HG02798 (cell line): ENCODE measurements around the gene BNIPL.
A peak's percentile ranks its signal among the peaks of the same experiment; 100 is the strongest.

Experiments used
- ATAC-seq: cut with Tn5 transposase; IDR thresholded peaks from one replicate; pipeline ENCODE4 v1.9.1; 2021; ENCODE audit warnings: mild to moderate bottlenecking; ENCODE audit not compliant: unreplicated experiment, poor library complexity

BNIPL gene

GRCh38 chr1:151055581-151055980 lies 19.2 kb downstream of the BNIPL start:
- no peak for ATAC-seq

DNA sequence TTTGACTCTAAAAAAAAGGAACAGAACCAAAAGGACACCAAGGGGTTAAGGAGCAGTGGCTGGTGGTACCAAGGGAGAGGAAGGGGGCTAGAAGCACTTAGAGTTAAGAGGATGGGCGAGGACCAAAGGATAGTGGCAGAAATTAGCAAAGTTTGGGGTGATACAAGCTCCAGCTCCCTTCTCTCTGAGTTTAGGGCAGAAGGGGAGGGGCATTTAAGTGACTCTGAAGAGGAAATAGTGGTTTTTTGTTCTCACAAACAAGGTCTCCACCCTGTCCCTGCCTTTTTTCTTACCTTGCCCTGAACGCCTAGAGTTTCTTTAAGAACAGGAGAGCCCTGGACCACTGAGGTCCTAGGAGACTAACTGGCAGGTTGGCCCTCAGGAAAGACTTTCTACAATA lies 19.8 kb downstream of the BNIPL start:
- ATAC-seq: no peak

DNA sequence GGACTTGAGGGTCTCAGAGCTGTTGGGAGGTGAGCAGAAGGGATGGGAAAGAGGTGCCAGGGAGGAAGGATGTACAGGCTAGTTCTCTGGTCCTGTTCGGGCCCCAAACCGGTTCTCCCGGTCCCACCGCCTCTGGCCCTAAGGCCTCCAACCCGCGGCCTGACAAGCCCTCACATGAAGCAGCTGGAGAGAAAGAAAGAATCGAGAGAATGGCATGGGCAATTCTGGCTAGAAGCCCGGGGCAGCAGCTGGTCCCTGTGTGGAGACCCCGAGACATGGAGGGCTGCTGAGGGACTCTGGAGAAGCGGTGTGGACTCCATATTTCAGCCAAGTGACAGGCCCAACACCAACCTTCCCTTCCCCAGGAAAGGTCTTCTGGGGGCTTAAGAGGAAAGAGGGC lies 22.3 kb downstream of the BNIPL start:
- ATAC-seq: no peak

DNA sequence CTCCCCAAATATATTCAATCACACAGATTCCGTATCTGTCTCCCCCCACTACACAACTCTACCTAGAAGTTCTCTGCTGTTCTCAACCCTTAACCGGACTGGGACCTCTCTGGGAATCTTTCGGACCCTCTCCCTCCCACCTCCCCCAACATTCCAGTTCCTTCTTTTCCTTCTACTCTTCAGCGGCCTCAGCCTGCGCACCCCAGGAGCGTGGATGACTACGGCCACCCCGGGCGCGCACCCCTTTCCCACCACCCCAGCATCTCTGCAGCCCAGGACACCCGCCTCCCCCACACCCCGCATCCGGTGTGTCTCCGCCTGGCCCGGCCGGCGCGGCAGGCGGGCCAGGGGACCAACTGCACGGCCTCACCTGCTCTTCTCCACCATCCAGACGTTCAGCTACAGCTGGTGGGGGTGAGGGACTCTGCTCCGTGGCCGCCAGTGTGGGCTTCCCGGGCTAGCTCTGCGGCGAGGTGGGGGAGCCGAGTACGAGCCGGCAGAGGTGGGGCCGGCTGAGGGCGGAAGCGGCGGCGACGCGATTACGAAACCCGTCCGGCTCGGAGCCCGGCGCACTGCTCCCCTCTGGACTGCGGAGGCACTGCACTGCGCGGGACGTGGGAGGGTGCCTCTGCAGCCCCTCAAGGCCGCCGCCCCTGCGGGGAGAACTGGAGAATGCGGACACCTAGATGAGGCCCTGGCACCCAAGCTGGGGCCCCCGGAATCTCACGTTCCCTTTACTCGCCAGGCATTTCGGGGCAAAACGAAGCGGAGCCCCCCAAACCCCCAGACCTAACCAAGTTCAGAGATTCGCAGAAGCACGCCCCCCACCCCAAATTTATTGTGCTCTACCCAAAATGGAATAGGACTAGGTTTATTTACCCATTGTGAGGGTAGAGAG lies 23.0 kb downstream of the BNIPL start, which contains the start of gene CDC42SE1:
Gene CDC42SE1 (minus strand): TSS at position 514 of the 898 bp plus-strand sequence. CDS start 3,892 bp downstream, outside the sequence.
- peak; percentile 82 for ATAC-seq

DNA sequence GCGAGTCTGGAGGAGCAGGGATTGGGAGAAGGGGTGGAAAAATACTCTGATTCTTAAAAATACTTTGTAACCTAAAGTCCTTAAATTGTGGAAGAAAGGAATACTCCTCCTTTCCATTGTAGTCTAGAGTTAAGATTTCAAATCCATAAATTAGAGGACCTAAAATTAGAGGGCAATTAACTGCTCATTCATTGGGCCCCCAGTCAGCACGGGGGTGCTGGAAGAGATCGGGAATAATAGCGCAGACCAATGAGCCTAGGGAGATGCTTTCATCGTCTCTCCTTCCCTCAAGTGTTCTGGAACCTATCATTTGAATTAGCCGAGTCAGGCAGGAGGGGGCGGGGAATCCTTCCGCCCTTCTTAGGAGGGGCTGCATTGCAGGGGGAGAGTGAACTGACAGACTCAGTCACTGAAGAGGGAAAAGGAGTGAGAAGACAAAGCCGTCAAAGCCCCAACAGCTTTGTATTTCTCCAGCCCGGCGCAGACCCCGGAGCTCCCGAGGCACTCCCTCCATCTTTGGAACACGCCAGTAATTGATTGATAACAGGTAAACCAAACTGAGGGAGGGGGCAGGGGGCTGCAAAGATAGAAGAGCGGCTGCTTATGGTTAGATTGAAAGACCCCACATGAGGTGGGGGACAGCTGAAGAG lies 23.7 kb downstream of the BNIPL start, which contains the start of gene MLLT11:
Gene MLLT11 (plus strand): TSS at position 391 of the 650 bp plus-strand sequence. CDS start 6,828 bp downstream, outside the sequence.
- no peak for ATAC-seq

GRCh38 chr1:151060657-151061421 lies 24.5 kb downstream of the BNIPL start:
- ATAC-seq: no peak

DNA sequence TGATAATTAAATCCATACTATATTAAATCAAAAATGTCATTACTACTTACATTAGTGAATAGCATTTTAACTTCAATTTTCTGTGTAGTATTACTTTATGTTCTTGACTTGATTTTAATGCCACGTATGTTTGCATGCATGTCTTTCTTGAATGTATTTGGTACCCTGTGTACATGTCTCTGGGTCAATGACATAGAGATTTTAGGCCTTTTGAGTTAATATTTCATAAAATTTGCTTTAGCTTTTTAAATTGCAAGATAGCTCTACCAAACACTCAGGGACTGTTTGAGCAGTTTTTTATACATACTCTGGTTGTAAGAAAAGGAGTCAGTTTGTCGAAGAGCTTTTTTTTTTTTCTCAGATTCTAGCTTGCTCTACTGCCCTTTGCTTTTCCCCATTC lies 25.3 kb downstream of the BNIPL start:
- ATAC-seq: no peak

DNA sequence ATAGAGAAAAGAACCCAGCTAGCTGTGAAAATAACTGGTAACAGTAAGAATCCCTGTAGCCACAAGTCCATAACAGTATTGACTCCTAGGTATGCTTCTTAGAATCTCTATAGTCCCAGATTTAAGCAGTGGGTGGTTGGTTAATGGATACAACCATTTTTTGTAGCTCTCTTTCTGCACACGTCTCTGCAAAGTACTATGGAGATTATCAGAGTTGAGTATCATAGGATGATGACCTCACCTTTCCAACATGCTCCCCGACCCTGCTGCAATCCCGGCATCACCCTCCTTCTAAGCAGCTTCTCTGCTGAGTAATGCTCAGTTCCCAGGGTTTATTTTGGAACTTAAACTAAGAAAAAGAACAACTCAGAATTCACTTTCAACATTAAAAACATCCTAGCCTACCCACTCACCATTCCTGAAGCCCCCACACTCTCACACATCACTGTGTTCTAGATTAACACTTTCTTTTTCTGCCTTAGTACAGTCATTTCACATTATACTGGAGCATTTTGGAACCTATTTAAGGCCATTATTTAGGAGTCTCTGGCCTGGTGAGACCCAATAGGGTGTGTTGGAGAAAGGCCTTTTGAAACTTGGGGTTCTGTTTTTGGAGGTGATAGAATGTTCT lies 26.5 kb downstream of the BNIPL start:
- no peak for ATAC-seq

- no peak for ATAC-seq
Observed at GRCh38 chr1:151065089-151065645, 28.8 kb downstream of the BNIPL start.

DNA sequence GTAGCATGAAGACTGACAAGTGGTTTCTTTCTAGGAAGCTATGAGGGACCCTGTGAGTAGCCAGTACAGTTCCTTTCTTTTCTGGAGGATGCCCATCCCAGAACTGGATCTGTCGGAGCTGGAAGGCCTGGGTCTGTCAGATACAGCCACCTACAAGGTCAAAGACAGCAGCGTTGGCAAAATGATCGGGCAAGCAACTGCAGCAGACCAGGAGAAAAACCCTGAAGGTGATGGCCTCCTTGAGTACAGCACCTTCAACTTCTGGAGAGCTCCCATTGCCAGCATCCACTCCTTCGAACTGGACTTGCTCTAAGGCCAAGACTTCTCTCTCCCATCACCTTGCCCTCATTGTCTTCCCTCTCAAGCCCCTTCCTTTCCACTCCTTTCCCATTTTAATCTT lies 30.8 kb downstream of the BNIPL start:
- ATAC-seq: no peak

GRCh38 chr1:151069103-151069486 lies 32.7 kb downstream of the BNIPL start:
- no peak for ATAC-seq

- ATAC-seq: peak; percentile 82
Observed at GRCh38 chr1:151070474-151071276, 34.3 kb downstream of the BNIPL start, which contains the start of gene GABPB2. GABPB2 (plus strand) TSS chr1:151070761; CDS start chr1:151088190, 17,429 bp downstream.

DNA sequence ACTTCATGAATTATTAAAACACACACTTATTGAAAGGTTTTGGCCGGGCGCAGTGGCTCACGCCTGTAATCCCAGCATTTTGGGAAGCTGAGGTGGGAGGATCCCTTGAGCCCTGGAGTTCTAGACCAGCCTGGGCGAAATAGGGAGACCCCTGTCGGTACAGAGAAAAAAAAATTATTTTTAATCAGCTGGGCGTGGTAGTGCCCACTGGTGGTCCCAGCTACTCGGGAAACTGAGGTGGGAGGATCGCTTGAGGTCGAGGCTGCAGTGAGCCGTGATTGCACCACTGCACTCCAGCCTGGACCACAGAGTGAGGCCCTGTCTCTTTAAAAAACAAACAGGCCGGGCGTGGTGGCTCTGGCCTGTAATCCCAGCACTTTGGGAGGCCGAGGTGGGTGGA lies 35.8 kb downstream of the BNIPL start:
- no peak for ATAC-seq

- ATAC-seq: no peak
Observed at GRCh38 chr1:151085953-151086559, 49.7 kb downstream of the BNIPL start.
